ENCODE measurements around the gene UNC5C.

The UNC5C gene

GRCh38 chr4:95289028-95289634 is 259.6 kb downstream of the UNC5C start:
- ChIA-PET CTCF (no interaction called here), POLR2A (no interaction called here)
- no peak for TF ChIP-seq FOXK2 (IDR thresholded peaks at IDR 0.05)
- TF ChIP-seq ZNF384 (IDR thresholded peaks at IDR 0.05), result no peak
- TF ChIP-seq HDGF (IDR thresholded peaks at IDR 0.05; ENCODE audit: borderline replicate concordance), result no peak
- no peak for TF ChIP-seq FOXM1 (IDR thresholded peaks at IDR 0.05; ENCODE audit: borderline replicate concordance)
- TF ChIP-seq, protein P1, sequence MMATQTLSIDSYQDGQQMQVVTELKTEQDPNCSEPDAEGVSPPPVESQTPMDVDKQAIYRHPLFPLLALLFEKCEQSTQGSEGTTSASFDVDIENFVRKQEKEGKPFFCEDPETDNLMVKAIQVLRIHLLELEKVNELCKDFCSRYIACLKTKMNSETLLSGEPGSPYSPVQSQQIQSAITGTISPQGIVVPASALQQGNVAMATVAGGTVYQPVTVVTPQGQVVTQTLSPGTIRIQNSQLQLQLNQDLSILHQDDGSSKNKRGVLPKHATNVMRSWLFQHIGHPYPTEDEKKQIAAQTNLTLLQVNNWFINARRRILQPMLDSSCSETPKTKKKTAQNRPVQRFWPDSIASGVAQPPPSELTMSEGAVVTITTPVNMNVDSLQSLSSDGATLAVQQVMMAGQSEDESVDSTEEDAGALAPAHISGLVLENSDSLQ (IDR thresholded peaks at IDR 0.05), result no peak
- TF ChIP-seq LEF1 (IDR thresholded peaks at IDR 0.05; ENCODE audit: borderline replicate concordance), result no peak
- TF ChIP-seq CTBP1 (IDR thresholded peaks at IDR 0.05; ENCODE audit: borderline replicate concordance), result no peak
- no peak for TF ChIP-seq SUZ12 (IDR thresholded peaks at IDR 0.05)
- no peak for TF ChIP-seq ARNT (IDR thresholded peaks at IDR 0.05)
- no peak for TF ChIP-seq FOXA1 (IDR thresholded peaks at IDR 0.05)
- no peak for TF ChIP-seq BHLHE40 (IDR thresholded peaks at IDR 0.05; ENCODE audit: borderline replicate concordance)
- TF ChIP-seq L3MBTL2 (conservative IDR thresholded peaks at IDR 0.05), result no peak
- no peak for TF ChIP-seq SP1 (IDR thresholded peaks at IDR 0.05)
- no peak for TF ChIP-seq TARDBP (IDR thresholded peaks at IDR 0.05)
- no peak for TF ChIP-seq NFRKB (IDR thresholded peaks at IDR 0.05)
- DNase-seq (ENCODE audit: extremely low spot score), result no peak

DNA sequence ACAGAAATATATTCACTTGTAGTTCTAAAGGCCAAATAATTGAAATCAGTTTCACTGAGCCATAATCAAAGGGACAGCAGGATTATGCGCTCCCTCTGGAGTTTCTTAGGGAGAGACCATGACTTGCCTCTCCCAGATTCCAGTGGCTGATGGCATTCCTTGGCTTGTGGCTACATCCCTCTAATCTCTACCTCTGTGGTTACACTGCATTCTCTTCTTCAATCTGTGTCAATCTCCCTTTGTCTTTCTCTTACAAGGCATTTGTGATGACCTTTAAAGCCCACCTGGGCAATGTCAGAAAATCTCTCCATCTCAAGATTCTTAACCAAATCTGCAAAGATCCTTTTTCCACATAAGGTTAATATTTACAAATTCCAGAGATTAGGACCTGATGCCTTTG is 260.2 kb downstream of the UNC5C start:
- no peak for DNase-seq (ENCODE audit: extremely low spot score)
- CTCF ChIA-PET, result no interaction called here
- no peak for TF ChIP-seq HDGF (IDR thresholded peaks at IDR 0.05; ENCODE audit: borderline replicate concordance)
- no peak for TF ChIP-seq ZNF384 (IDR thresholded peaks at IDR 0.05)
- no peak for TF ChIP-seq FOXK2 (IDR thresholded peaks at IDR 0.05)
- TF ChIP-seq FOXM1 (IDR thresholded peaks at IDR 0.05; ENCODE audit: borderline replicate concordance), result no peak
- POLR2A ChIA-PET, result no interaction called here

- POLR2A ChIA-PET, result no interaction called here
- no peak for DNase-seq (ENCODE audit: extremely low spot score)
- no peak for TF ChIP-seq SUZ12 (IDR thresholded peaks at IDR 0.05)
- TF ChIP-seq NFRKB (IDR thresholded peaks at IDR 0.05), result no peak
- TF ChIP-seq FOXM1 (IDR thresholded peaks at IDR 0.05; ENCODE audit: borderline replicate concordance), result no peak
- no peak for TF ChIP-seq ELF4 (IDR thresholded peaks at IDR 0.05)
- no peak for TF ChIP-seq LEF1 (IDR thresholded peaks at IDR 0.05; ENCODE audit: borderline replicate concordance)
- TF ChIP-seq, protein P1 (IDR thresholded peaks at IDR 0.05), result no peak
- TF ChIP-seq BHLHE40 (IDR thresholded peaks at IDR 0.05; ENCODE audit: borderline replicate concordance), result no peak
- TF ChIP-seq L3MBTL2 (conservative IDR thresholded peaks at IDR 0.05), result no peak
- no peak for TF ChIP-seq ARNT (IDR thresholded peaks at IDR 0.05)
- TF ChIP-seq SP1 (IDR thresholded peaks at IDR 0.05), result no peak
- CTCF ChIA-PET, result no interaction called here
Measured at GRCh38 chr4:95285797-95286196, 263.0 kb downstream of the UNC5C start.

DNA sequence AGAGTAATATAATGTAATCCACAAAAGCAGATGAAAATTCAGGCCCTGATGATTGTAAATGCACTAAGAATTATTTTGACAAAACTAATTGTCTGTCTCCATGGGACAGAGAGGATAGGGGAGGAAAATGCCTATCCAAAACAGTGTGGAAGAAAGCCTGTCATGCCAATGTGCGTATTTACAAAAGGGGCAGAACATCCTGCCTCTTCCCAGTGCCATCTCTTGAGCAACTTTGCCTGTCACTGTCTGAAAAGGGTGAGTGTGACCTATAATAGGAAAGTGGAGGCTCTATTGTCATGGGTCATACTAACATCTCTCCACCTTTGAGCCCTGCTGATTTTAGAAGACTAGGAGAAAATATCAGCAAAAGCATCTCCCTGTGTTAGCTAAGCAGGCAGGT is 264.1 kb downstream of the UNC5C start:
- no peak for DNase-seq (ENCODE audit: extremely low spot score)
- ChIA-PET CTCF (no interaction called here), POLR2A (no interaction called here)
- no peak for TF ChIP-seq FOXK2 (IDR thresholded peaks at IDR 0.05)
- TF ChIP-seq BHLHE40 (IDR thresholded peaks at IDR 0.05; ENCODE audit: borderline replicate concordance), result no peak
- no peak for TF ChIP-seq ELF4 (IDR thresholded peaks at IDR 0.05)
- no peak for TF ChIP-seq NFRKB (IDR thresholded peaks at IDR 0.05)
- TF ChIP-seq SP1 (IDR thresholded peaks at IDR 0.05), result no peak
- TF ChIP-seq L3MBTL2 (conservative IDR thresholded peaks at IDR 0.05), result no peak
- no peak for TF ChIP-seq LEF1 (IDR thresholded peaks at IDR 0.05; ENCODE audit: borderline replicate concordance)

DNA sequence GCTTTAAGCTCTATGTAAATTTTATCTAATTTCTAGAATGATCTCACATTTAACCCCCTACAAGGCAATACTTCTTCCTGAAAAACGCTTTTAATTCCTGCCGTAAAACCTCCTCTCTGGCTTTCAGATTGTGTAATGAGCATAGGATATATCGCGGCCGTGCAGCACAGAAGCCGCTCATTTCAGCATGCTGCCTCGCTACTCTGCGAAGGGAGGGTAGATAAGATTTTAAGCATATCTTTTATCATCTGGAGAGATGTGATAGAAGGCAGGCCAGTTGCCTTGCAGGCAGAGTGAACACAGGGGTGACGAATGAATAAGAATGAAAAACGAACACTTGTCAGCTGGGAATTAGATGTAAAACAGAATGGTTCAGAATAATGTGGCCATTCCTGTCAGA is 265.5 kb downstream of the UNC5C start:
- POLR2A ChIA-PET, result no interaction called here
- CTCF ChIA-PET, result interaction anchor here (0.6 kb wide), 1 partner anchor 113 kb away, joined by 3 read pairs; no protein-coding TSS in a partner anchor
- no peak for TF ChIP-seq CTBP1 (IDR thresholded peaks at IDR 0.05; ENCODE audit: borderline replicate concordance)
- TF ChIP-seq ARNT (IDR thresholded peaks at IDR 0.05), result no peak
- TF ChIP-seq FOXA1 (IDR thresholded peaks at IDR 0.05), result no peak
- TF ChIP-seq LEF1 (IDR thresholded peaks at IDR 0.05; ENCODE audit: borderline replicate concordance), result no peak
- no peak for DNase-seq (ENCODE audit: extremely low spot score)

GRCh38 chr4:95272797-95273196 is 276.0 kb downstream of the UNC5C start:
- CTCF ChIA-PET, result interaction anchor here (0.6 kb wide), 1 partner anchor 90 kb away, joined by 3 read pairs; no protein-coding TSS in a partner anchor
- no peak for DNase-seq (ENCODE audit: extremely low spot score)
- POLR2A ChIA-PET, result no interaction called here

More at GRCh38 chr4:95272797-95273196, 276.0 kb downstream of the UNC5C start:
- TF ChIP-seq BHLHE40 (IDR thresholded peaks at IDR 0.05; ENCODE audit: borderline replicate concordance) (no peak), FOXA1 (IDR thresholded peaks at IDR 0.05) (no peak), CTBP1 (IDR thresholded peaks at IDR 0.05; ENCODE audit: borderline replicate concordance) (no peak), FOXK2 (IDR thresholded peaks at IDR 0.05) (no peak), NFRKB (IDR thresholded peaks at IDR 0.05) (no peak), LEF1 (IDR thresholded peaks at IDR 0.05; ENCODE audit: borderline replicate concordance) (no peak), L3MBTL2 (conservative IDR thresholded peaks at IDR 0.05) (no peak), TARDBP (IDR thresholded peaks at IDR 0.05) (no peak), FOXM1 (IDR thresholded peaks at IDR 0.05; ENCODE audit: borderline replicate concordance) (no peak), SUZ12 (IDR thresholded peaks at IDR 0.05) (no peak)
- TF ChIP-seq, protein P1 (IDR thresholded peaks at IDR 0.05), result no peak

All from HEK293T (cell line).